GM21825 (cell line): ENCODE results near the gene PRRC2C.
"Not testable (repeated sequence)": the region's sequence is repeated elsewhere in the genome, so short reads cannot be mapped to it uniquely, and the experiment has no call there.

ENCODE experiments used
- ATAC-seq: cut with Tn5 transposase; IDR thresholded peaks from one replicate; pipeline ENCODE4 v1.9.1; 2021; ENCODE audit warnings: mild to moderate bottlenecking, moderate library complexity; ENCODE audit not compliant: unreplicated experiment

PRRC2C gene

GRCh38 chr1:171500304-171500703, 15.0 kb downstream of the PRRC2C start:
- ATAC-seq = no peak

- ATAC-seq = no peak
These were observed 15.5 kb downstream of the PRRC2C start for GRCh38 chr1:171500803-171501202.

- peak; percentile 69 for ATAC-seq
These were observed 16.1 kb downstream of the PRRC2C start for GRCh38 chr1:171501305-171502024.

GRCh38 chr1:171506525-171507304, 21.4 kb downstream of the PRRC2C start:
- ATAC-seq = no peak

- ATAC-seq = no peak
These were observed 22.1 kb downstream of the PRRC2C start for GRCh38 chr1:171507435-171507834.

- ATAC-seq = no peak
These were observed 23.9 kb downstream of the PRRC2C start for GRCh38 chr1:171509191-171509590.

- ATAC-seq = no peak
These were observed 28.4 kb downstream of the PRRC2C start for GRCh38 chr1:171513743-171514142.

DNA sequence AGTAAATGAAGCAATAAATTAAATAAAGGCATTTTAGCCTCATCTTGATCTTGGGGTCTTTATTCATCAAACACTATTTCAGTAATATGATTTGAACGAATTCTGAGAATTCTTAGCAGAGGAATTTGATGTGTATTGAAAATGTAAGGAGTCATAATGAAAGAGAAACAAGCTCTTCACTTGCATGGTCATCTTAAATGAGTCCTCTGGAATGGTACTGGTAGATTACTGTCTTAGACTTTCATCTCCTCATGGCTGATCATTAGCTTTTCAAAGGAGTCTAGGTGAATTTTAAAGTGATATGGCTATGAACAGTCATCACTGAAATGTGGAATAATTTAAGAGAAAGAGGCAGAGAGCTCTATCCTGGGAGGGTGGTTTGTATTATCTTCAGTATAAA, 30.0 kb downstream of the PRRC2C start:
- no peak for ATAC-seq

DNA sequence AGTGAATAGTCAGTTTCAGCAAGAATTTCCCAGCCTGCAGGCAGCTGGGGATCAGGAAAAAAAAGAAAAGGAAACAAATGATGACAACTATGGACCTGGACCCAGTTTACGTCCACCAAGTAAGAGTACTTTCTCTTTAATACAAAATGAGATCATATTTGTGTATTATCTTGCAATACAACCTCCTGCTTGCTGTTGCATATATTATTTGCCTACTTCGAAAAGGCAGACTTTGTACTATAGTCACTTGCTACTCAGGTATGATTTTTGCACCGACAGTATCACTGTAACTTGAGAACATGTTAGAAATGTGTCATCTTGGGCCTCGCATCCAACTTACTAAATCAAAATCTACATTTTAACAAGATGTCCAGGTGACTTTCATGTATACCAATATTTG, 30.4 kb downstream of the PRRC2C start:
- no peak for ATAC-seq

- no peak for ATAC-seq
These were observed 36.2 kb downstream of the PRRC2C start for GRCh38 chr1:171521567-171521966.

- ATAC-seq = no peak
These were observed 45.3 kb downstream of the PRRC2C start for GRCh38 chr1:171530676-171531075.

DNA sequence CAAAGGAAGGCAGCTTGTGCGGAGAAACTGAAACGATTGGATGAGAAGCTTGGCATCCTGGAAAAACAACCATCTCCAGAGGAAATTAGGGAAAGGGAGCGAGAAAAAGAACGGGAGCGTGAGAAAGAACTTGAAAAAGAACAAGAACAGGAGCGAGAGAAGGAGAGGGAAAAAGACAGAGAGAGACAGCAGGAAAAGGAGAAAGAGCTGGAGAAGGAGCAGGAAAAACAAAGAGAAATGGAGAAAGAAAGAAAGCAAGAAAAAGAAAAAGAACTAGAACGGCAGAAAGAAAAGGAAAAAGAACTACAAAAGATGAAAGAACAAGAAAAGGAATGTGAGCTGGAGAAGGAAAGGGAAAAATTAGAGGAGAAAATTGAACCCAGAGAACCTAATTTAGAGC, 47.2 kb downstream of the PRRC2C start:
- no peak for ATAC-seq

- ATAC-seq = no peak
These were observed 60.2 kb downstream of the PRRC2C start for GRCh38 chr1:171545523-171545922.

DNA sequence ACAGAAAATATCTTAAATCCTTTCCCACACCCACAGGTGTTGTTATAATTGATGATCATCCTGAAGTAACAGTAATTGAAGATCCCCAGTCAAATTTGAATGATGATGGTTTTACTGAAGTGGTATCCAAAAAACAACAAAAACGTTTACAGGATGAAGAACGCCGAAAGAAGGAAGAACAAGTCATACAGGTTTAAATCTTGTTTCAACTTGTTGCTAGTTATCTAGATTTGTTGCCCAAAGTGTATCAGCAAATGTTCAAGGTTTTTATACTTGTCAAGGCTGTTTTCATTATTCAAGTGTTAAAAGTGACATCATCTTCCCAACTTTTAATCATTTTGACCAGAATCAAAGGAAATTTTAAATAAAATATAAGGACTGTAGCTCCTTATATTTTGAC, 64.7 kb downstream of the PRRC2C start:
- ATAC-seq = no peak

DNA sequence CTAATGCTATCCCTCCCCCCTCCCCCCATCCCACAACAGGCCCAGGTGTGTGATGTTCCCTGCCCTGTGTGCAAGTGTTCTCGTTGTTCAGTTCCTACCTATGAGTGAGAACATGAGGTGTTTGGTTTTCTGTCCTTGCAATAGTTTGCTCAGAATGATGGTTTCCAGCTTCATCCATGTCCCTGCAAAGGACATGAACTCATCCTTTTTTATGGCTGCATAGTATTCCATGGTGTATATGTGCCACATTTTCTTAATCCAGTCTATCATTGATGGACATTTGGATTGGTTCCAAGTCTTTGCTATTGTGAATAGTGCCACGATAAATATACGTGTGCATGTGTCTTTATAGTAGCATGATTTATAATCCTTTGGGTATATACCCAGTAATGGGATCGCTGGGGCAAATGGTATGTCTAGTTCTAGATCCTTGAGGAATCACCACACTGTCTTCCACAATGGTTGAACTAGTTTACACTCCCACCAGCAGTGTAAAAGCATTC, 65.3 kb downstream of the PRRC2C start:
- ATAC-seq = not testable (repeated sequence)

- not testable (repeated sequence) for ATAC-seq
These were observed 68.6 kb downstream of the PRRC2C start for GRCh38 chr1:171553960-171554359.

DNA sequence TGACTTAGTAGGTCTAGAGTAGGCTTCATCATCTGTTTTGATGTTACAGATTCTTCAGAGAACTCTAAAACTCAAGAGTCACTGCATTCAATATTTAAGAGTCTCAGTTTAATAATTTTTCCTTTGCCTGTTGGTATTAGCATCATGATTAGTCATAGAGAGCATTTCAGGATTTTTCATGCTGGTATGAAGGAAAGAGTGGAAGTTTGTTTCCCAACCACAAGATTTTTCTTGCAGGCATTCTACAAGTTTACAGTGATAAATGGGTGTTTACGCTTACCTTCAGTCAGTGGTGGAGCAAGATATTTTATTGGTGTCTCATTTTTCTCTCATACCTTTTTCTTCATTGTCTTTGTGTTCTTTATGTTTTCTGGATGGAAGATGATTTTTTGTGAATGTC, 78.3 kb downstream of the PRRC2C start:
- ATAC-seq = no peak

DNA sequence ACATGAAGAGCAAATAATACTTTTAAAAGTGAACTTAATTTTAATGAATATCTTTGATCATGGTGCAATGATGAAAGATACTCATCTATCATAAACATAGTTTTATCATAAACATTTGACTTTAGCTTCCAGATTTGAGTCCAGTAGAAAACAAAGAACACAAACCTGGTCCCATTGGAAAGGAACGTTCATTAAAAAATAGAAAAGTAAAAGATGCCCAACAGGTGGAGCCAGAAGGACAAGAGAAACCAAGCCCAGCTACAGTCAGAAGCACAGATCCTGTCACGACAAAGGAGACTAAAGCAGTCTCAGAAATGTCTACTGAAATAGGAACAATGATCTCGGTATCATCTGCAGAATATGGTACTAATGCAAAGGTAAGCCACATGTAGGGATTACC, 81.1 kb downstream of the PRRC2C start:
- no peak for ATAC-seq

DNA sequence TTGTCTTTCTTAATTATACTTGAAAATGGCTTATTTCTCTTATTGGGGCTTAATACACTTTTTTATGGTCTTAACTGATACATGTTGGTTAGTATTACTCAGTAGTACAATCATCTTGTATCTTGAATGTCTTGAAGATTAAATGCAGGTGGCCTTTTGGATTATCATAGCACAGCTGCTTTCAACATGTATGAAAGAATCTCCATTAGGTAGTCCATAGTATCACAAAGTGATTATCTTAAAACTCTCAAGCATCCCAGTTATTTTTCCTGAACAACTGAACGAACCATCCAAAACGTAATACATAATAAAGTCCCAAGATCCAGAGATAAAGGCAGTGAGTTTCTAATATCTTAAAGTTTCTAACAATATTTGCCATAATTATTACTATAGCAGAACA, 85.0 kb downstream of the PRRC2C start:
- ATAC-seq = no peak

- no peak for ATAC-seq
These were observed 90.8 kb downstream of the PRRC2C start for GRCh38 chr1:171576144-171576543.

DNA sequence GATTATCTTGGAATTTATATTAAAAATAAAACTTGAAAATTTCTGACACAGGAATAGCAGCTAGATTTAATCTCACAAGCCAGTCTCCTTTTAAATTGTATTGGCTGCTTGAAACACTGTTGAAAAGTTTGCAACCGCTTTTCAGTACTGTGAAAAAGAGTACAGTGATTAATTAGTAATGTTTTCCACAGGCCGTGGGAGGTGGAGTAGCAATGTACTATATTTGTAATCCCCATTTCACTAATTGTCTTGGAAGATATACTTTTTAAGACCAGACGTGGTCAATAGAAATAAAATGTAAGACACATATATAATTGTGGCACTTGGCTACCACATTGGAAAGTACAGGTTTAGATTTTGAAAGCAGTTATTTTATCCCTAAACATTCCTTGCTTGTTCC, 95.9 kb downstream of the PRRC2C start:
- no peak for ATAC-seq

DNA sequence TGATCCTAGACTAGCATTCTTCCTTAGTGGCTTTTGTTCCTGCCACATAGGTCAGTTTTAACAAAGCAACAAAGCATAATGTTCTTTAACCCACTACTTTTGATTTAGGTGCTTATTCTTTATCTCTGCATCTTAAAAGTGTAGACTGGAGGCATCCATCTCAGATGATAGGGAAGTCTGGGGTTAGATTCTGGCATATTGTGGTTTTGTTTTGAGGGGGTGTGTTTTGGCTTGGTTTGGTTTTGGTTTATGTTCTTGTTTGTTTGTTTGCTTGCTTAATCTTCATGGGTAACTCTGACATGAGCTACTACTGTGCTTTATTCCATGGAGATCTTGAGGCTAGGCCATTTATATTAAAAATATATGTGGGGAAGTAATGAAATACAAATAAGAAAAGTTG, 96.4 kb downstream of the PRRC2C start:
- ATAC-seq = no peak
